ENCODE data around the gene STON1. TPM values are rescaled to one million over a fixed set of nuclear protein-coding genes. Genes with fewer than 3 reads are reported as not detected.
"Not testable (repeated sequence)": the region's sequence is repeated elsewhere in the genome, so short reads cannot be mapped to it uniquely, and the experiment has no call there.

STON1 gene
- total RNA-seq, 1 donor from 2014 or later: 36.5 TPM

DNA sequence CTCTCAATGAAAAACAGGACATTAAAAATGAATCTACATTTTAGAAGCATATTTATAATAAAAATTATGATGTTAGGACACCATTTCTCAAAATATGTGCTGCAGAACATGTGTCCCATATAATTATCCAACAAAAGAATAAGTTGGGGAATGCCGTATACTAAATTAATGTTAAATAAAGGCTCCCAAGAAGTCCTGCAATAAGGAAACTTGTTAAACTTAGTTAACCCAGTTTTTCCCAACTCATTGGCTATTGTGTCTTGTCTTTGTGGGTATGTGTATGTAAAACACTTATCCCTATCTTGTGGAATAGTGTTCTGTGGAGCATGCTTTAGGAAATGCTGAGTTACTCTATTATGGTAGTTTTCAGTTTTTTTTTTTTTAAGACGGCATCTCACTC lies 62.1 kb downstream of the STON1 start:
- H3K4me3 Mint-ChIP-seq: no peak overlapping the region
- H3K36me3 Mint-ChIP-seq: peaks cover 6% of the 10 kb centered on the region
- no peaks in the 10 kb centered on the region for H3K9me3 Mint-ChIP-seq
- peaks cover 39% of the 10 kb centered on the region for H3K4me1 Mint-ChIP-seq
- no peak overlapping the region for H3K27ac Mint-ChIP-seq
- no peak for DNase-seq (ENCODE audit: low spot score in 2 of 2, unreplicated experiment in 2 of 2)
- TF ChIP-seq, protein P1, sequence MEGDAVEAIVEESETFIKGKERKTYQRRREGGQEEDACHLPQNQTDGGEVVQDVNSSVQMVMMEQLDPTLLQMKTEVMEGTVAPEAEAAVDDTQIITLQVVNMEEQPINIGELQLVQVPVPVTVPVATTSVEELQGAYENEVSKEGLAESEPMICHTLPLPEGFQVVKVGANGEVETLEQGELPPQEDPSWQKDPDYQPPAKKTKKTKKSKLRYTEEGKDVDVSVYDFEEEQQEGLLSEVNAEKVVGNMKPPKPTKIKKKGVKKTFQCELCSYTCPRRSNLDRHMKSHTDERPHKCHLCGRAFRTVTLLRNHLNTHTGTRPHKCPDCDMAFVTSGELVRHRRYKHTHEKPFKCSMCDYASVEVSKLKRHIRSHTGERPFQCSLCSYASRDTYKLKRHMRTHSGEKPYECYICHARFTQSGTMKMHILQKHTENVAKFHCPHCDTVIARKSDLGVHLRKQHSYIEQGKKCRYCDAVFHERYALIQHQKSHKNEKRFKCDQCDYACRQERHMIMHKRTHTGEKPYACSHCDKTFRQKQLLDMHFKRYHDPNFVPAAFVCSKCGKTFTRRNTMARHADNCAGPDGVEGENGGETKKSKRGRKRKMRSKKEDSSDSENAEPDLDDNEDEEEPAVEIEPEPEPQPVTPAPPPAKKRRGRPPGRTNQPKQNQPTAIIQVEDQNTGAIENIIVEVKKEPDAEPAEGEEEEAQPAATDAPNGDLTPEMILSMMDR (IDR thresholded peaks at IDR 0.05; ENCODE audit: unreplicated experiment): no peak
- H3K27me3 Mint-ChIP-seq (ENCODE audit: low read depth): no peaks in the 10 kb centered on the region

DNA sequence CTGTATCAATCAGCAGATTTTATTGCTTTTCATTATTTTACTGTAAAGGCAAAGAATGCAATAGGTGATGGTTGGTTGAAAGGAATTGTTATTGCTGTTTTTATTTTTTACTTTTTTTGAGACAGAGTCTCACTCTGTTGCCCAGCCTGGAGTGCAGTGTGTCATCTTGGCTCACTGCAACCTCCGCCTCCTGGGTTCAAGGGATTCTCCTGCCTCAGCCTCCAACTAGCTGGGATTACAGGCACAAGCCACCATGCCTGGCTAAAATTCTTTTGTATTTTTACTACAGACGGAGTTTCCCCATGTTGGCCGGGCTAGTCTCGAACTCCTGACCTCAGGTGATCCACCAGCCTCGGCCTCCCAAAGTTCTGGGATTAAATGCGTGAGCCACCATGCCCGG lies 66.8 kb downstream of the STON1 start:
- H3K4me1 Mint-ChIP-seq: peaks cover 21% of the 10 kb centered on the region
- H3K36me3 Mint-ChIP-seq; H3K4me3 Mint-ChIP-seq; H3K27me3 Mint-ChIP-seq (ENCODE audit: low read depth); DNase-seq (ENCODE audit: low spot score in 2 of 2, unreplicated experiment in 2 of 2); H3K27ac Mint-ChIP-seq; H3K9me3 Mint-ChIP-seq: not testable (repeated sequence)

- TF ChIP-seq, protein P1 (IDR thresholded peaks at IDR 0.05; ENCODE audit: unreplicated experiment): no peak
- H3K4me3 Mint-ChIP-seq: no peak overlapping the region
These were observed 67.5 kb downstream of the STON1 start for GRCh38 chr2:48597492-48597891.

GRCh38 chr2:48600204-48600813 lies 70.4 kb downstream of the STON1 start:
- Mint-ChIP-seq H3K36me3 (peaks cover 21% of the 10 kb centered on the region), H3K27ac (peak overlapping the region; percentile 36), H3K9me3 (no peaks in the 10 kb centered on the region), H3K4me3 (no peak overlapping the region), H3K27me3 (ENCODE audit: low read depth) (no peaks in the 10 kb centered on the region), H3K4me1 (peaks cover 17% of the 10 kb centered on the region)
- TF ChIP-seq, protein P1 (IDR thresholded peaks at IDR 0.05; ENCODE audit: unreplicated experiment): peak; percentile 75
- DNase-seq (ENCODE audit: low spot score in 2 of 2, unreplicated experiment in 2 of 2): no peak

More at GRCh38 chr2:48597492-48597891, 67.5 kb downstream of the STON1 start:
- no peak for DNase-seq (ENCODE audit: low spot score in 2 of 2, unreplicated experiment in 2 of 2)
- Mint-ChIP-seq H3K27me3 (ENCODE audit: low read depth) (no peaks in the 10 kb centered on the region), H3K36me3 (peaks cover 8% of the 10 kb centered on the region), H3K27ac (no peak overlapping the region), H3K9me3 (no peaks in the 10 kb centered on the region), H3K4me1 (peaks cover 20% of the 10 kb centered on the region)

- peaks cover 22% of the 10 kb centered on the region for H3K36me3 Mint-ChIP-seq
- DNase-seq (ENCODE audit: low spot score in 2 of 2, unreplicated experiment in 2 of 2): no peak
- H3K9me3 Mint-ChIP-seq: no peaks in the 10 kb centered on the region
- peaks cover 12% of the 10 kb centered on the region for H3K4me1 Mint-ChIP-seq
- no peak overlapping the region for H3K4me3 Mint-ChIP-seq
- no peak overlapping the region for H3K27ac Mint-ChIP-seq
- TF ChIP-seq, protein P1 (IDR thresholded peaks at IDR 0.05; ENCODE audit: unreplicated experiment): no peak
- H3K27me3 Mint-ChIP-seq (ENCODE audit: low read depth): no peaks in the 10 kb centered on the region
These were observed 71.0 kb downstream of the STON1 start for GRCh38 chr2:48600917-48601316.

GRCh38 chr2:48601349-48601748 lies 71.4 kb downstream of the STON1 start:
- TF ChIP-seq, protein P1 (IDR thresholded peaks at IDR 0.05; ENCODE audit: unreplicated experiment): no peak

More at GRCh38 chr2:48601349-48601748, 71.4 kb downstream of the STON1 start:
- Mint-ChIP-seq H3K9me3 (no peaks in the 10 kb centered on the region), H3K27me3 (ENCODE audit: low read depth) (no peaks in the 10 kb centered on the region), H3K4me3 (no peak overlapping the region), H3K4me1 (peaks cover 12% of the 10 kb centered on the region), H3K36me3 (peaks cover 22% of the 10 kb centered on the region), H3K27ac (no peak overlapping the region)
- DNase-seq (ENCODE audit: low spot score in 2 of 2, unreplicated experiment in 2 of 2): no peak
